Astrocyte of the hippocampus (primary cell): ENCODE data around the gene SLC24A3.
A peak's percentile ranks its signal among the peaks of the same experiment; 100 is the strongest.
"Not testable (repeated sequence)": the region's sequence is repeated elsewhere in the genome, so short reads cannot be mapped to it uniquely, and the experiment has no call there.

ENCODE experiments used
- DNase-seq: peaks from one replicate; pipeline ENCODE4 v3.0.0; 2011; ENCODE audit warnings: low read depth, low spot score

Gene SLC24A3

GRCh38 chr20:19742974-19743639, 530.7 kb downstream of the SLC24A3 start:
- DNase-seq, result no peak

DNA sequence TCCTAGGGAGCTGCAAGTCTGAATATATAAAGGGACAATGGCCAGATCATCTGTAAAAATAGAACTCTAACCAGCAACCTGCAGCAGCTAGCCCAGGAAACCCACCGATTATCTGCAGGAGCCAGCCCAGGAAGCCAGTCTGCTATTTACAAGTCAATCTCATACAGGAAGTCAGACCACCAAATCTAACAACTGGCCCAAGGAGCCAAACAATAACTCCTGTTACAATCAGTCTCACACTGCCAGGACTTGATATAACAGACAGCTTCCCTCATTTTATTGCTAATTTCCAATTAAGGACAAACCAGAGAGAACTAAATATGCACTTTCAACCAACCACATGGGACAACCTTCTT, 531.2 kb downstream of the SLC24A3 start:
- DNase-seq, result no peak

DNA sequence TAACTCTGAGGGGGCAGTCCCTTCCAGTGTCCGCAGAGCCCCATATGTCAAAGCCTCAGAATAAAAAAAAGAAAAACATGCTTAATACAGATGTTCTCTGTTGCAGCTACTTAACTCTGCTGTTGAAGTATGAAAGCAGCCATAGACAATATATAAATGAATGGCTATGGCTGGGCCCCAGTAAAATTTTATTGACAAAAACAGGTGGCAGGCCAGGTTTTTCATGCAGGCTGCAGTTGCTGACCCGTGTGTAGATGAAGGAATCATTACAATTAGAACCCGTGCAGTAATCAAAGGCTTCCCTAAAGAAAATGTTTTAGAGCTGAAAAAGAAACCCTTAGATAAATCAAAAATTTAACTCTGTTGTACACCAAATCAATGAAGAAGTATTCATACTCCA, 532.7 kb downstream of the SLC24A3 start:
- DNase-seq, result no peak

DNA sequence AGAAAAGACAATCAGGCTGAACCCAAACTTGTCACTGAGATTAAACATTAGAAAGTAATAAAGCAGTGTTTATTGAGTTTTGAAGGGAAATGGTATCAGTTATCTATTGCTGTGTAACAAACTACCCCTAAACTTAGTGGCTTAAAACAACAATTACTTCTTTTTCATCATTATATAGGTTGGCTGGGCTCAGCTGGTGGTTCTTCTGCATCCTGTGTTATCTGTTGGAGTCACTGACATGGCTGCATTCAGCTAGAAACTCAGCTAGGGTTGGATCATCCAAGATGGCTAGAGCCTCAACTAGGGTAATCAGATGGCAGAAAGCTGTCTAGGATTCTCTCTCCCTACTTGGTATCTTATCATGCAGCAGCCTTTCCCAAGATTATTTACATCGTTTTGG, 533.1 kb downstream of the SLC24A3 start:
- no peak for DNase-seq

- no peak for DNase-seq
Observed at GRCh38 chr20:19746396-19746795, 534.0 kb downstream of the SLC24A3 start.

DNA sequence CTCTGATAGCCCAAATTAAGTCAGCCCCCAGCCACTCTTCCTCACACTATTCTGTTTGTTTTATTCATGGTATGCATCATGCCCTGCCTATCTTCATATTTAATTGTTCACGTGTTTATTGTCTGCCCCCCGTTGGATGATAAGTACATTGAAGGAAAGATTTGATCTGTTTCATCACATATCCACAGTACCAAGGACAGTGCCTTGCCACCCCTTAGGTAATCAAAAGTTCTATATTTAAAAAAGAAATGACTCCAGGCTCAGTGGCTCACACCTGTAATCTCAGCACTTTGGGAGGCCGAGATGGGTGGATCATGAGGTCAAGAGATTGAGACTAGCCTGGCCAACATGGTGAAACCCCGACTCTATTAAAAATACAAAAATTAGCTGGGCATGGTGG, 535.5 kb downstream of the SLC24A3 start:
- DNase-seq, result no peak

DNA sequence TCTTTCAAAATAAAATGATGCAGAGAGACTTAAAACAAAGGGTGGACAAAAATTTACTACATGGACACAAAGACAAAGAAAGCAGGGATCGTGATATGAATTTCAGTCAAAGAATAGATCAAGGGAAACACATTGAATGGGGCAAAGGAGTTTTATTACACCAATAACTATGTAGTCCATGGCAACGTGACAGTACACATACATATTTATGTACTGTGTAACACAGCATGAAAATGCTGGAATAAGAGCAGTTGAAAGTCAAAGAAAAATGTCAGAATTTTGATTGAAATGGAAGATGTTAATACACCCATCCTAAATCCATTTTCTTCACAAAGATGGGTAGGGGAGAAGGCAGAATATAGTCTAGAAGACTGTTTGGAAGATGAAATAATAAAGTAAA, 536.2 kb downstream of the SLC24A3 start:
- DNase-seq, result no peak

DNA sequence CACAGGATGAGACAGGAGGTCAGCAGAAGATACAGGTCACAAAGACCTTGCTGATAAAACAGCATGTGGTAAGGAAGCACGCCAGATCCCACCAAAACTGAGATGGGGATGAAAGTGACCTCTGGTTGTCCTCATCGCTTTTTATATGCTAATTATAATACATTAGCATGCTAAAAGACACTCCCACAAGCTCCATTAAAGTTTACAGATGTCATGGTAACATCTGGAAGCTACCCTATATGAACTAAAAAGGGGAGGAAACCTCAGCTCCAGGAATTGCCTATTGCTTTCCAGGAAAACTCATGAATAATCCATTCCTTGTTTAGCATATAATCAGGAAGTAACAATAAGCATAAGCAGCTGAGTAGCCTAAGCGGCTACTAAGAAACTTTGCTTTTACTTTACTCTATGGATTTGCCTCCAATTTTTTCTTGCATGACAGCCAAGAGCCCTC, 537.2 kb downstream of the SLC24A3 start:
- no peak for DNase-seq

DNA sequence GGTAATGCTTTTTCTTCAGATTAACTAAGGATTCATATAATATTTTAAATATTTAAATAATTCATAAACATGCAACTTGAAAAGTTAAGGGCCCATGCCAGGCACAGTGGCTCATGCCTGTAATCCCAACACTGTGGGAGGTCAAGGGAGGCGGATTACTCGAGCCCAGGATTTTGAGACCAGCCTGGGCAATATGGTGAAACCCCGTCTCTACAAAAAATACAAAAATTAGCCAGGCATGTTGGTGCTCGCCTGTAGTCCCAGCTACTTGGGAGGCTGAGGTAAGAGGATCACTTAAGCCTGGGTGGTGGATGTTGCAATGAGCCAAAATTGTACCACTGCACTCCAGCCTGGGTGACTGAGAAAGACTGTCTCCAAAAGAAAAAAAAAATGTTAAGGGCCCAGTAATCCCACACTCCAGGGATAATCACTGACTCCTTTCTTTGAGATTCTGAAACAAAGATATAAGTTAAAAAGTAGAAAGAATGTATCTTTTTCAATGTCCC, 537.7 kb downstream of the SLC24A3 start:
- DNase-seq, result no peak

GRCh38 chr20:19750907-19751636, 538.6 kb downstream of the SLC24A3 start:
- no peak for DNase-seq

DNA sequence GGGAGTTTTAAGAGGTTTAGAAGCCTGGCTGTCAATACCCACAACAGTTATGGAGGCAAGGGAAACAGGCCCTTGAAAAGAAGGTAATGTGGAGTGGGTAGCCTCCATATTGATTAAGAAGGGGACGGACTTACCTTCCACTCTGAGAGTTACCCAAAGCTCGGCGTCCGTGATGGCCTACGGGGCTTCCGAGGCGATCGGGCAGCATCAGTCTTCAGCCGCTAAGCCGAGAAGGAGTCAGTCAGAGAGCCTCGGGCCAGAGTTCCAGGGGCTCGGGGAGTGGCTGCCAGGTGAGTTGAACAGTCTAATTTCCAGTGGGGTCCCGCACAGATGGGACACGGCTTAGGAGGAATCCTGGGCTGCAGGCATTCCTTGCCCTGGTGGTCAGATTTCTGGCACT, 541.8 kb downstream of the SLC24A3 start:
- DNase-seq, result not testable (repeated sequence)

GRCh38 chr20:19756761-19757486, 544.5 kb downstream of the SLC24A3 start:
- no peak for DNase-seq

DNA sequence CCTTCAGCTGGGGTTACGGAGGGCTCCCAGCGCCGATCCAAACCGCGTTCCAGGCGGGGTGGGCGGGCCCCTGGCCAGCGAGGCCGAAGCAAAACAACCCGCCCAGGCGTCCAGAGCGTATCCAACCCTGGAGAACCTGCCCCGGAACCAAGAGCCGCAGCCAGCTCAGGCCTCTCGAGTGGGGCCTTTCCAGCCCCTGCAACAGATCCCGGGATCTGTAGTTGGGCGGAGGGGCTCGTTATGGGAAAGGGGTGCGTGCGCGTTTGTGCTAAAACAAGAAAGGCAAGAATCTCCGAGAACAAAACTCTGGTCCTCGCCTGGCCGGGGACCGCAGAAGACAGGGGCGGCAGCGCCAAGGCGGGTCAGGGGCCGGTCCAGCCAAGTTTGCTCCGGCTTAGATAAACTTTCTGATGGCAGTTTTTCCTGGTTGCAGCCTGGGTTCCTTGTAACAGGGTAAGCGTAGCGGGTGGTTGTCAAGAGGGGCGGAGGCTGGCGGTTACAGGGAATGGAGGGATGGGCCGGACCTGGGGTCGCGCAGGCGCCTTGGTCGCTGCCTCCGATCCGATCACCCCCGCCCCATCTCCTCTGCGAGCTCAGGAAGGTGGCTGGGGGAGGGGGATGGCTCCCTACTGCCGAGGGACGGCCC, 545.2 kb downstream of the SLC24A3 start:
- DNase-seq, result peak; percentile 95

DNA sequence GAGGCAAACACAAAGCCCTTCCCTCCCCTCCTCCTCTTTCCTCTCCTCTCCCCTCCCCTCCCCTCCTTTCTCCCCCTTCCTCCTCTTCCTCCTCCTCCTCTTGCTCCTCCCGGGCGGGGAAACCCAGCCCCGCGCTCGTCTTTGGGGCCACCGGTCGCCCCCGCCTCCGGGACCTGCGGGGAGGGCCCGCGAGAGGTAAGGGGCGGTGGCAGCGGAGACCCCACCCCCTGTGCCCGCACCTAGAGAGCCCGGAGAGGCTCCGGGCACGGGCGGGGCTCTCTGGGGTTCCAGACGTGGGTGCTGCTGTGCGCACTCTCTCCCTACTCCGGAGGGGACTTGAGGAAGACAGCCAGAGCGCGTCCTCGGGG, 545.7 kb downstream of the SLC24A3 start, which contains the start of gene RIN2:
RIN2 (plus strand) TSS at position 126 of the 368 bp plus-strand sequence. CDS start 131,344 bp downstream, outside the sequence.
- no peak for DNase-seq

DNA sequence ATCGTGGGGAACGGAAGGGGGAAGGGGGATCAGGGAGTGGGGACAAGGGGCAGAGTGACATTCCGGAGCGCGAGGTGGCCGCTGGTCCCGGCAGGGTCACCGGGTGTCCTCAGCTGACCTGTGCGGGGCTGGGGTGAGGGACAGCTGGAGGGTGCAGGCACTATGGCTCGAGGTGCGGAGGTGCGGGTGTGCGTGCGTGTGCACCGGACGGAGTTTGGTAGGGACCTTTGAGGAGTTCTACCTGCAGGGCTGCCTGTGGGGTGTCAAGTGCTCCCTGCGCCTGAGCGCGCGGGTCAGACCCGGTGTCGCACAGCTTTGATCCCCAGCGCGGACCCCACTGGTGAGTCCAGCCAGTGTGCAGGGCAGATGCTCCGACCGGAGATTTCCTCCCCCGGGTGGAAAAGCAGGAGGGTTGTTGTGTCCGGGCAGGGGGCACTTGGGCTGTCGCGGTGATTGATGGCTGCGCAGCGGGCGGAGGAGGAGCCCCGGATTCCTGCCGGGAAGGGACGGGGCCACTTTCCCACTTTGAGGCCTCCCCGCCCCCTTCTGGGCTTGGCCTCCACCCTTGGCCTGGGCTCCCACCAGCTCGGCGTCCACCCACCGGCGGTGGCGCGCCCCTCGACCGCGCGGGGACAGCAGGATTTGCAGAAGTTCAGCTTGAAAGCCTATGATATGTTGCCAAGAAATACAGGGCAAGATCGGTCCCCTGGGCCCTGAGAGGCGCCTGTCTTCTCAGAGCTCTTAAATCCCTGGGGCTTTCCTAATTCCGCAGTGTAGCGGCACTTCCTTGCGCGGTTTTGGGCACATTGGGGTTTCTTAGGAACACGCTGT, 546.3 kb downstream of the SLC24A3 start:
- peak; percentile 63 for DNase-seq

- no peak for DNase-seq
Observed at GRCh38 chr20:19760371-19760721, 547.9 kb downstream of the SLC24A3 start.

DNA sequence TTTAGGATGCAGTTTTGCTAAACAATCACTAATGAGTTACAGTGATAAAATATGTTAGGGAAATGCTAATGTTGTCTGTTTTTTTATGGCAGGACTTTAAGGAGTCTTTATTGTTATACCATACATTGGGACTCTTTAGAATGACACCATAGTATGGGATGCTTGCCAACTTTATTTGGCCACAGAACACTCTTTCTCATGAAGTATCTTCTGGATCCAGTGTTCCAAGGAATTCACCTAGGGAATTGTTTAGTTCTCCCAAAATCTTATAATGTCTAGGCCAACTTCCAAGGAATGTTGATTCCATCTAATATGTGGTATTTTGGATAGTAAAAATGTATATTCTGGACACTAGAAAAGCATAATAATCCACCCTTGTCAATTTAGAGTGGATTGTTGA, 548.9 kb downstream of the SLC24A3 start:
- no peak for DNase-seq

GRCh38 chr20:19761841-19762240, 549.4 kb downstream of the SLC24A3 start:
- no peak for DNase-seq

DNA sequence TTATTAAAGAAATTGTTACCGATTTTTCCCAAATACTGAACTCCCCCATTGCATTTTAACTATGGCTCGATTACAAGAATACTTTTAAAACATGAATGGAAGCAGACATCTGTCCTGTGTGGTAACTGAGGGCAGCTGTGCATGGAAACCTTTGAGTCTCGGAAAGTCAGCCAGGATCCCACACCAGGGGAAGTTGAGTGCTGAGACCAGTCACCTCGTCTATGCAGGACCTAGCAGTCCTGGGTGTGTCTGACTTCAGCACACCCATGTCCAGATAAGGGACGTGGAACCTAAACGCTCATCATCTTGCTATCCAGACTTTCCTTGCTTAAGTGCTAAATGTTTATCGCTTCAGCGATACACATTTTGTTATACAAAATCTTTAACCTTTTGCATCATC, 551.8 kb downstream of the SLC24A3 start:
- no peak for DNase-seq

DNA sequence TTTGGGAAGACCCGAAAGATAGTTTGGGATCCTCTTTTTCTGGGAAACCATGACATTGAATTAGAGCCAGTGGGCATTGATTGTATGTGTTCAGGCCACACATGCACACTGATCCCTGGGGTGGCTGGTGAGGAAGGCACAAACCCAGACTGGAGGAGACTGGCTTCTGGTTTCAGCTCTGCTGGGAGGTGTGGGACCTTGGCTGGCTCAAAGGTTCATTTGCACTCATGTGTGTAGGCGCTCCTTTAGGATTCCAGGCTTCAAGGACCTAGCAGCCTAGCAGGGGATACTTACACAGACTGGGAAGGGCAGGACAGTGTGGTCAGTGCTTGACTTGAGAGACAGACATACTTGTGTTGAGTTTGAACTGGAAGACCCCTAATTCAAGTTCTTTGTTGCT, 552.8 kb downstream of the SLC24A3 start:
- DNase-seq, result no peak

DNA sequence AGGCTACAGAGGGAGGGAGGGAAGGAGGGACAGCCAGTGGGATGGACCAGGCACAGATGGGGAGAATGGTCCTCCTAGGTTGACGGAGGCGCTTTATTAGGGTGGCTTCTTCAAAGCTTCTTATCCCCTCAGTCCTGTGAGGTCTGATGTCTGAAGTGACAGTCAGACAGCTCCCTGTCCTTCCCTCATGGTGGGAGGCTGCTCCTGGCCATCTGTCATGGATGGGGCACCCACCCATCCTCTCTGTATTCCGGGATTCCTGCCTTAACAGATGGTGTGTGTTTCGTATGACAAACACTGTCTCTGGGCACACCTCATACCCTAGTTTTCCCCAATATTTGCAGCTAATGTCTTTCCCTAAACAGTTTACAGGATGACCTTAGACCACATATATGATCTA, 553.5 kb downstream of the SLC24A3 start:
- no peak for DNase-seq
